Sigmoid colon (tissue), 4 donors: ENCODE data around the gene C8A.

Experiments
- POLR2AphosphoS5 ChIP-seq, 4 donors: sonication (generic); formaldehyde crosslinking; IDR thresholded peaks; one replicate each; pipeline ENCODE4 v1.6.1; 2017; ENCODE audit warnings: antibody characterized with exemption in 4 of 4
- TF ChIP-seq, protein P1 (sequence below), 4 experiments: fragments of 450-650 bp in 3 of 4; fragments of 200-600 bp in 1 of 4; IDR thresholded peaks; one replicate each; pipeline ENCODE4 v1.5.1; 2016 to 2019; ENCODE audit warnings: antibody characterized with exemption in 4 of 4, mild to moderate bottlenecking in 3 of 4, moderate library complexity in 2 of 4

DNA sequence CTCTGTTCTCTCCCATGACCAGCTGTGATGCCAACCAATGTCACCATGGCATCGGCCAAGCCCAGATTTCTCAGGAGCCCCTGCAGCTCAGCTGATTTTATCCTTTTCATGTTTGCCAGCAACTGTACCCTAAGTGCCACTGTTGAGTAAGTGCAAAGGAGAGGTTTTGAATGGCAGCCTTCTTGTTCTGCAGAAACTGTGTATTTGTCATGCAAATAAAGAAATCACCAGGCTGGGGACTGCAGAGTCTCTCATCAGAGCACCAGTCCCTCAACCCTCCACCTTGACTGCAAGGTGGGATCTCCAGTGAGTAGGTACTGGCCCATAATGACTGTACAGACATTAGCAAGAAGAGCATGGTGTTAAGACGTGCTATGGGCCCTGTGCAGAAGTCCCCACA is 84.6 kb downstream of the C8A start:
- no peak for TF ChIP-seq POLR2AphosphoS5 (IDR thresholded peaks at IDR 0.05)
- TF ChIP-seq, protein P1, sequence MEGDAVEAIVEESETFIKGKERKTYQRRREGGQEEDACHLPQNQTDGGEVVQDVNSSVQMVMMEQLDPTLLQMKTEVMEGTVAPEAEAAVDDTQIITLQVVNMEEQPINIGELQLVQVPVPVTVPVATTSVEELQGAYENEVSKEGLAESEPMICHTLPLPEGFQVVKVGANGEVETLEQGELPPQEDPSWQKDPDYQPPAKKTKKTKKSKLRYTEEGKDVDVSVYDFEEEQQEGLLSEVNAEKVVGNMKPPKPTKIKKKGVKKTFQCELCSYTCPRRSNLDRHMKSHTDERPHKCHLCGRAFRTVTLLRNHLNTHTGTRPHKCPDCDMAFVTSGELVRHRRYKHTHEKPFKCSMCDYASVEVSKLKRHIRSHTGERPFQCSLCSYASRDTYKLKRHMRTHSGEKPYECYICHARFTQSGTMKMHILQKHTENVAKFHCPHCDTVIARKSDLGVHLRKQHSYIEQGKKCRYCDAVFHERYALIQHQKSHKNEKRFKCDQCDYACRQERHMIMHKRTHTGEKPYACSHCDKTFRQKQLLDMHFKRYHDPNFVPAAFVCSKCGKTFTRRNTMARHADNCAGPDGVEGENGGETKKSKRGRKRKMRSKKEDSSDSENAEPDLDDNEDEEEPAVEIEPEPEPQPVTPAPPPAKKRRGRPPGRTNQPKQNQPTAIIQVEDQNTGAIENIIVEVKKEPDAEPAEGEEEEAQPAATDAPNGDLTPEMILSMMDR (IDR thresholded peaks at IDR 0.05) = no peak
